Nephron (organoid): Measurements from ENCODE around the gene IWS1.

Source experiments
- H3K27ac Mint-ChIP-seq, 3 experiments: 2 replicates each; pipeline ENCODE4 v1.8.0; 2020; ENCODE audit warnings: mixed read lengths in 3 of 3, mild to moderate bottlenecking in 2 of 3, moderate library complexity in 1 of 3
- H3K27me3 Mint-ChIP-seq: 2 replicates; pipeline ENCODE4 v1.8.0; 2021; ENCODE audit warnings: low read depth, mild to moderate bottlenecking, moderate library complexity, mixed read lengths
- H3K36me3 Mint-ChIP-seq: 2 replicates; pipeline ENCODE4 v1.8.0; 2020; ENCODE audit warnings: low read depth, mixed read lengths
- H3K4me1 Mint-ChIP-seq: 2 replicates; pipeline ENCODE4 v1.8.0; 2020; ENCODE audit warnings: mixed read lengths
- H3K4me3 Mint-ChIP-seq, 3 experiments: 2 replicates each; pipeline ENCODE4 v1.8.0; 2020; ENCODE audit warnings: mild to moderate bottlenecking in 3 of 3, mixed read lengths in 3 of 3, moderate library complexity in 2 of 3
- H3K9me3 Mint-ChIP-seq: 2 replicates; pipeline ENCODE4 v1.8.0; 2020; ENCODE audit warnings: mixed read lengths
- CTCF ChIP-seq, 3 experiments: fragments of 200-600 bp; sonication (generic); IDR thresholded peaks; one replicate each; pipeline ENCODE4 v1.5.0; 2021; ENCODE audit warnings: antibody characterized with exemption in 3 of 3; ENCODE audit not compliant: unreplicated experiment in 3 of 3

Gene IWS1

GRCh38 chr2:127448526-127448925, 77.8 kb downstream of the IWS1 start:
- H3K27me3 Mint-ChIP-seq: no peaks in the 10 kb centered on the region
- no peak for TF ChIP-seq CTCF (IDR thresholded peaks at IDR 0.05; ENCODE audit: unreplicated experiment in 3 of 3)
- H3K27ac Mint-ChIP-seq: no peak overlapping the region
- peaks cover 8% of the 10 kb centered on the region for H3K36me3 Mint-ChIP-seq
- H3K4me1 Mint-ChIP-seq: peaks cover 7% of the 10 kb centered on the region
- H3K4me3 Mint-ChIP-seq: no peak overlapping the region
- peaks cover 17% of the 10 kb centered on the region for H3K9me3 Mint-ChIP-seq

GRCh38 chr2:127439343-127439742, 86.9 kb downstream of the IWS1 start:
- Mint-ChIP-seq H3K4me3 (no peak overlapping the region), H3K27me3 (no peaks in the 10 kb centered on the region), H3K9me3 (peaks cover 19% of the 10 kb centered on the region), H3K36me3 (no peaks in the 10 kb centered on the region), H3K4me1 (no peaks in the 10 kb centered on the region), H3K27ac (no peak overlapping the region)
- TF ChIP-seq CTCF (IDR thresholded peaks at IDR 0.05; ENCODE audit: unreplicated experiment in 3 of 3): no peak

- H3K36me3 Mint-ChIP-seq: no peaks in the 10 kb centered on the region
- no peaks in the 10 kb centered on the region for H3K27me3 Mint-ChIP-seq
- no peaks in the 10 kb centered on the region for H3K4me1 Mint-ChIP-seq
- H3K4me3 Mint-ChIP-seq: no peak overlapping the region
- H3K27ac Mint-ChIP-seq: peak overlapping the region in 1 of 3 experiments; percentile 22
- no peak for TF ChIP-seq CTCF (IDR thresholded peaks at IDR 0.05; ENCODE audit: unreplicated experiment in 3 of 3)
- H3K9me3 Mint-ChIP-seq: peaks cover 14% of the 10 kb centered on the region
Observed at GRCh38 chr2:127437781-127438726, 88.2 kb downstream of the IWS1 start.

GRCh38 chr2:127437056-127437455, 89.2 kb downstream of the IWS1 start:
- Mint-ChIP-seq H3K27me3 (no peaks in the 10 kb centered on the region), H3K9me3 (peaks cover 7% of the 10 kb centered on the region), H3K4me1 (no peaks in the 10 kb centered on the region), H3K27ac (no peak overlapping the region), H3K4me3 (no peak overlapping the region), H3K36me3 (no peaks in the 10 kb centered on the region)
- TF ChIP-seq CTCF (IDR thresholded peaks at IDR 0.05; ENCODE audit: unreplicated experiment in 3 of 3): no peak

GRCh38 chr2:127434515-127434914, 91.8 kb downstream of the IWS1 start:
- H3K9me3 Mint-ChIP-seq: peaks cover 2% of the 10 kb centered on the region
- no peak for TF ChIP-seq CTCF (IDR thresholded peaks at IDR 0.05; ENCODE audit: unreplicated experiment in 3 of 3)
- no peaks in the 10 kb centered on the region for H3K27me3 Mint-ChIP-seq
- H3K36me3 Mint-ChIP-seq: no peaks in the 10 kb centered on the region
- H3K4me1 Mint-ChIP-seq: no peaks in the 10 kb centered on the region
- H3K4me3 Mint-ChIP-seq: no peak overlapping the region
- H3K27ac Mint-ChIP-seq: no peak overlapping the region
